Neural cell (in vitro differentiated cells): ENCODE results near the gene TRIO. TPM values are rescaled to one million over a fixed set of nuclear protein-coding genes. Genes with fewer than 3 reads are reported as not detected.

Experiments used
- H2AFZ ChIP-seq: fragments of 200-600, 300-800 bp; sonication (generic), shearing (Covaris generic); 2 replicates; pipeline ENCODE4 v1.6.0; 2014; ENCODE audit warnings: low read depth, mild to moderate bottlenecking, antibody characterized with exemption, low read length, moderate library complexity
- H3F3A ChIP-seq: fragments of 200-600 bp; shearing (Covaris generic); 2 replicates; pipeline ENCODE4 v1.6.1; 2016; ENCODE audit warnings: mild to moderate bottlenecking, moderate library complexity, mixed read lengths, antibody characterized with exemption, low read length; ENCODE audit not compliant: insufficient read depth, poor library complexity, severe bottlenecking
- H3K27ac ChIP-seq: fragments of 200-600, 300-800 bp; sonication (generic), shearing (Covaris generic); 2 replicates; pipeline ENCODE4 v1.5.1; 2014; ENCODE audit warnings: mild to moderate bottlenecking, low read length, moderate library complexity
- H3K27me3 ChIP-seq: fragments of 300-800, 200-600 bp; sonication (generic), shearing (Covaris generic); 2 replicates; pipeline ENCODE4 v1.6.0; 2014; ENCODE audit warnings: mild to moderate bottlenecking, low read depth, low read length, moderate library complexity; ENCODE audit not compliant: insufficient read depth
- H3K36me3 ChIP-seq: fragments of 300-800, 200-600 bp; sonication (generic), shearing (Covaris generic); 2 replicates; pipeline ENCODE4 v1.5.1; 2014; ENCODE audit warnings: mild to moderate bottlenecking, antibody characterized with exemption, low read length, moderate library complexity; ENCODE audit not compliant: insufficient read depth
- H3K4me2 ChIP-seq: fragments of 300-800, 200-600 bp; sonication (generic), shearing (Covaris generic); 2 replicates; pipeline ENCODE4 v1.6.0; 2014; ENCODE audit warnings: mild to moderate bottlenecking, low read length
- H3K4me3 ChIP-seq: fragments of 300-800, 200-600 bp; sonication (generic), shearing (Covaris generic); 2 replicates; pipeline ENCODE4 v1.5.1; 2014; ENCODE audit warnings: mild to moderate bottlenecking, low read length, moderate library complexity
- H3K79me2 ChIP-seq: fragments of 200-600 bp; shearing (Covaris generic); replicated peaks from 2 replicates; pipeline ENCODE4 v1.6.0; 2014; ENCODE audit warnings: mild to moderate bottlenecking, low read length, moderate library complexity; ENCODE audit not compliant: insufficient read depth
- H3K9ac ChIP-seq: fragments of 300-800, 200-600 bp; sonication (generic), shearing (Covaris generic); 2 replicates; pipeline ENCODE4 v1.6.1; 2016; ENCODE audit warnings: mild to moderate bottlenecking, low read length, mixed read lengths
- H3K9me2 ChIP-seq: fragments of 200-600 bp; shearing (Covaris generic); 2 replicates; pipeline ENCODE4 v1.6.1; 2016; ENCODE audit warnings: mild to moderate bottlenecking, low read length, mixed read lengths; ENCODE audit not compliant: insufficient read depth
- H3K9me3 ChIP-seq: fragments of 200-600, 300-800 bp; sonication (generic), shearing (Covaris generic); 2 replicates; pipeline ENCODE4 v1.6.1; 2016; ENCODE audit warnings: mild to moderate bottlenecking, mixed run types, low read length, moderate library complexity, mixed read lengths
- H4K20me1 ChIP-seq: fragments of 200-600 bp; shearing (Covaris generic); 2 replicates; pipeline ENCODE4 v1.6.1; 2016; ENCODE audit warnings: mild to moderate bottlenecking, mixed run types; ENCODE audit not compliant: insufficient read depth
- EP300 ChIP-seq: fragments of 450-650 bp; conservative IDR thresholded peaks from 2 replicates; pipeline ENCODE4 v1.6.1; 2014; ENCODE audit warnings: antibody characterized with exemption, mild to moderate bottlenecking, moderate library complexity; ENCODE audit not compliant: poor library complexity, severe bottlenecking
- EZH2 ChIP-seq: fragments of 200-600, 300-800 bp; shearing (Covaris generic), sonication (generic); IDR thresholded peaks from 2 replicates; pipeline ENCODE4 v1.6.1; 2014; ENCODE audit warnings: antibody characterized with exemption, low read length, borderline replicate concordance, mild to moderate bottlenecking; ENCODE audit not compliant: insufficient read depth, poor library complexity, severe bottlenecking
- MXI1 ChIP-seq: fragments of 450-650 bp; conservative IDR thresholded peaks from 2 replicates; pipeline ENCODE4 v1.6.1; 2014; ENCODE audit warnings: antibody characterized with exemption, mild to moderate bottlenecking; ENCODE audit not compliant: poor library complexity, severe bottlenecking
- POLR2AphosphoS5 ChIP-seq: IDR thresholded peaks from 2 replicates; pipeline ENCODE4 v1.6.1; 2012
- RAD21 ChIP-seq: fragments of 450-650 bp; conservative IDR thresholded peaks from 2 replicates; pipeline ENCODE4 v1.6.1; 2014; ENCODE audit warnings: antibody characterized with exemption, mild to moderate bottlenecking, moderate library complexity
- SMC3 ChIP-seq: fragments of 450-650 bp; conservative IDR thresholded peaks from 2 replicates; pipeline ENCODE4 v1.6.1; 2014; ENCODE audit warnings: antibody characterized with exemption, mild to moderate bottlenecking, moderate library complexity; ENCODE audit not compliant: poor library complexity
- TAF1 ChIP-seq: IDR thresholded peaks from 2 replicates; pipeline ENCODE4 v1.6.1; 2012; ENCODE audit warnings: low read depth
- polyA plus RNA-seq: library from polyadenylated mRNA; depleted of rRNA; stranded (reverse); fragments of >200 nt; gene quantifications from 2 replicates; pipeline ENCODE4 v1.2.3, GENCODE V29; 2014
- TF ChIP-seq, protein P1 (sequence below): IDR thresholded peaks from 2 replicates; pipeline ENCODE4 v1.6.1; 2012; ENCODE audit warnings: borderline replicate concordance
- TF ChIP-seq, protein P2 (sequence below): fragments of 450-650 bp; IDR thresholded peaks from 2 replicates; pipeline ENCODE4 v1.5.1; 2014; ENCODE audit warnings: antibody characterized with exemption, mild to moderate bottlenecking, moderate library complexity; ENCODE audit not compliant: poor library complexity, severe bottlenecking

Gene TRIO
- polyA plus RNA-seq, 1 donor from 2014 or later = 168 TPM

DNA sequence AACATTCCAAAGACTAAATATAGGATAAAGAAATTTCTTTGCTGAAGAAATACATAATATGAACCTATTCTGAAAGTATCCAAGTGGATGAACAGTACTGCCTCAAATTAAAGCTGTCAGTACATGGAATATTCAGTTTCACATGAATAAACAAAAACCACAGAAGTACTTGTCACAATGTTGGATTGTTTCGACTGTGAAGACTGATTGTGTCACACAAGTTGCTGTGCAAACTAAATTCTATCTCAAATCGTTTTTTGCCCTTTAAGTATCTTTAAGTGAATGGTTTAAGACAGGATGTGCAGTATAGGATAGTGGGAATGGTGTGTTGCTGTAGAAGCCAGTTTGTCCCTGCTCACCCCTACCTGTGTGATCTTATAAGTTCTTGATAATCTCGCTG lies 301.0 kb downstream of the TRIO start:
- Histone ChIP-seq H3K4me2 (no peak overlapping the region), H3K36me3 (no peaks in the 10 kb centered on the region), H3K9me3 (no peaks in the 10 kb centered on the region), H2AFZ (no peak overlapping the region), H3K9ac (peak overlapping the region; percentile 2), H3K9me2 (no peaks in the 10 kb centered on the region), H3F3A (peaks cover 16% of the 10 kb centered on the region), H3K79me2 (peaks cover 12% of the 10 kb centered on the region), H3K27ac (peak overlapping the region; percentile 5), H4K20me1 (no peaks in the 10 kb centered on the region), H3K27me3 (no peaks in the 10 kb centered on the region), H3K4me3 (no peak overlapping the region)
- TF ChIP-seq TAF1 (no peak), RAD21 (no peak), MXI1 (no peak)
- TF ChIP-seq, protein P1, sequence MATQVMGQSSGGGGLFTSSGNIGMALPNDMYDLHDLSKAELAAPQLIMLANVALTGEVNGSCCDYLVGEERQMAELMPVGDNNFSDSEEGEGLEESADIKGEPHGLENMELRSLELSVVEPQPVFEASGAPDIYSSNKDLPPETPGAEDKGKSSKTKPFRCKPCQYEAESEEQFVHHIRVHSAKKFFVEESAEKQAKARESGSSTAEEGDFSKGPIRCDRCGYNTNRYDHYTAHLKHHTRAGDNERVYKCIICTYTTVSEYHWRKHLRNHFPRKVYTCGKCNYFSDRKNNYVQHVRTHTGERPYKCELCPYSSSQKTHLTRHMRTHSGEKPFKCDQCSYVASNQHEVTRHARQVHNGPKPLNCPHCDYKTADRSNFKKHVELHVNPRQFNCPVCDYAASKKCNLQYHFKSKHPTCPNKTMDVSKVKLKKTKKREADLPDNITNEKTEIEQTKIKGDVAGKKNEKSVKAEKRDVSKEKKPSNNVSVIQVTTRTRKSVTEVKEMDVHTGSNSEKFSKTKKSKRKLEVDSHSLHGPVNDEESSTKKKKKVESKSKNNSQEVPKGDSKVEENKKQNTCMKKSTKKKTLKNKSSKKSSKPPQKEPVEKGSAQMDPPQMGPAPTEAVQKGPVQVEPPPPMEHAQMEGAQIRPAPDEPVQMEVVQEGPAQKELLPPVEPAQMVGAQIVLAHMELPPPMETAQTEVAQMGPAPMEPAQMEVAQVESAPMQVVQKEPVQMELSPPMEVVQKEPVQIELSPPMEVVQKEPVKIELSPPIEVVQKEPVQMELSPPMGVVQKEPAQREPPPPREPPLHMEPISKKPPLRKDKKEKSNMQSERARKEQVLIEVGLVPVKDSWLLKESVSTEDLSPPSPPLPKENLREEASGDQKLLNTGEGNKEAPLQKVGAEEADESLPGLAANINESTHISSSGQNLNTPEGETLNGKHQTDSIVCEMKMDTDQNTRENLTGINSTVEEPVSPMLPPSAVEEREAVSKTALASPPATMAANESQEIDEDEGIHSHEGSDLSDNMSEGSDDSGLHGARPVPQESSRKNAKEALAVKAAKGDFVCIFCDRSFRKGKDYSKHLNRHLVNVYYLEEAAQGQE = no peak

DNA sequence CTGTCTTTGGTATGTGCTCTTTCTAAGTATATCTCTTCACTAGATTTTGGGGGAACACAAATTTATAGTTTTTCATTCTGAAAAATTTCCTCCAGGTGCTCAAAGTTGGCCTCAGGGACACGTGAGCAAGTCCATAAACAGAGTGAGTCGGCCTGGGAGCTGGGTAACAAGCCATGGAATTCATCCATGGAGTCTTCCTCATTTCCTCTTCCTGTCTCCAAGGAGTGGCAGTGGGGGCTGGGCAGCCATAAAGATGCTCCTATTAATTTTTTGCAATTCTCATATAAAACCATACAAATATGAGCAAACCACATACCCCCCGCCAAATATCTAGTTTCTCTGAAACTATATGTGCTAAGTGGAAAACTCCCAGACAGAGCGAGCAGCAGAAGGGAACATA lies 301.9 kb downstream of the TRIO start:
- Histone ChIP-seq H3K9me2 (no peaks in the 10 kb centered on the region), H3K27me3 (no peaks in the 10 kb centered on the region), H3K9ac (peak overlapping the region; percentile 75), H3K79me2 (peaks cover 12% of the 10 kb centered on the region), H3K36me3 (no peaks in the 10 kb centered on the region), H2AFZ (no peak overlapping the region), H3K4me3 (peak overlapping the region; percentile 55), H4K20me1 (no peaks in the 10 kb centered on the region), H3K4me2 (peak overlapping the region; percentile 17), H3K9me3 (no peaks in the 10 kb centered on the region), H3F3A (peaks cover 16% of the 10 kb centered on the region), H3K27ac (peak overlapping the region; percentile 95)
- TF ChIP-seq EP300 = no peak
- TF ChIP-seq RAD21 = no peak
- no peak for TF ChIP-seq TAF1

DNA sequence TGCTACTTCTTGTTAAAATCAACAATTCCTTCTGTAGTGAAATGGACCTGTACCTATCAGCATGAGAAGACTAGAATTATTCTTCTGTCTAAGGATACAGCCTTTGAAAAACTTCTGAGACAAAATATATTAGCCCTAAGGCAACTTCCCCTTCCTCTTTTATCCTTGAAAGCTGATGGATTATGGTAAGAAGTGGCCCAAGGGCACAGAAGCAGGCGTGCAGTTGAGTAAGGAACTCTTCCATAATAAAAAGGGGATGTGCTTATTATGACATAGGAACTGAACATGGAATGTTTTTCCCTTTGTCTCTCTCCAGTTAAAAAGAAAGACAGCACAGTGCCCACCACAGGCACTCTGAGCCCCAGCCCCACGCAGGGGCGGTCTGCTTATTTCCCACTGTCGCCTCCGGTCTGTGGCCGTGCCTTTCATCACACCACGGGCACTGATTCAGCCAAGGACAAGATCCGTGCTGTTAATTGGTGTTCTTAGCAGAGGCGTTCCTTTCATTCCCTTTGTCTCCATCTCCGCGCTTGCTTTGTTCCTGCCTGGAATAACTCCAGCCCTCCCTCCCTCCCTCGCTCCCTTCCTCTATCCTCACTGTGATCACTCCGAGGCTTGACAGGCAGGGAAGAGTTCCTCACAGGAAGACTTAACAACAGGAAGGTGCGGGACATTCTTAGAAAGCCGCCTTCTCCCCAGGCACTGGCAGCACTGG lies 302.6 kb downstream of the TRIO start:
- no peaks in the 10 kb centered on the region for H3K36me3 ChIP-seq
- no peaks in the 10 kb centered on the region for H3K27me3 ChIP-seq
- H3K9me3 ChIP-seq = no peaks in the 10 kb centered on the region
- peak overlapping the region; percentile 17 for H3K4me2 ChIP-seq
- H3K4me3 ChIP-seq = peak overlapping the region; percentile 55
- H3K9ac ChIP-seq = peak overlapping the region; percentile 75
- H3K9me2 ChIP-seq = no peaks in the 10 kb centered on the region
- H3K79me2 ChIP-seq = peaks cover 12% of the 10 kb centered on the region
- no peaks in the 10 kb centered on the region for H4K20me1 ChIP-seq
- H2AFZ ChIP-seq = peak overlapping the region; percentile 70
- peaks cover 16% of the 10 kb centered on the region for H3F3A ChIP-seq
- TF ChIP-seq, protein P1 = peak; percentile 100
- TF ChIP-seq POLR2AphosphoS5 (peak; percentile 82), SMC3 (no peak), MXI1 (peak; percentile 38), RAD21 (peak; percentile 11), EZH2 (no peak), EP300 (peak; percentile 62), TAF1 (peak; percentile 71)
- TF ChIP-seq, protein P2, sequence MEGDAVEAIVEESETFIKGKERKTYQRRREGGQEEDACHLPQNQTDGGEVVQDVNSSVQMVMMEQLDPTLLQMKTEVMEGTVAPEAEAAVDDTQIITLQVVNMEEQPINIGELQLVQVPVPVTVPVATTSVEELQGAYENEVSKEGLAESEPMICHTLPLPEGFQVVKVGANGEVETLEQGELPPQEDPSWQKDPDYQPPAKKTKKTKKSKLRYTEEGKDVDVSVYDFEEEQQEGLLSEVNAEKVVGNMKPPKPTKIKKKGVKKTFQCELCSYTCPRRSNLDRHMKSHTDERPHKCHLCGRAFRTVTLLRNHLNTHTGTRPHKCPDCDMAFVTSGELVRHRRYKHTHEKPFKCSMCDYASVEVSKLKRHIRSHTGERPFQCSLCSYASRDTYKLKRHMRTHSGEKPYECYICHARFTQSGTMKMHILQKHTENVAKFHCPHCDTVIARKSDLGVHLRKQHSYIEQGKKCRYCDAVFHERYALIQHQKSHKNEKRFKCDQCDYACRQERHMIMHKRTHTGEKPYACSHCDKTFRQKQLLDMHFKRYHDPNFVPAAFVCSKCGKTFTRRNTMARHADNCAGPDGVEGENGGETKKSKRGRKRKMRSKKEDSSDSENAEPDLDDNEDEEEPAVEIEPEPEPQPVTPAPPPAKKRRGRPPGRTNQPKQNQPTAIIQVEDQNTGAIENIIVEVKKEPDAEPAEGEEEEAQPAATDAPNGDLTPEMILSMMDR = no peak
- peak overlapping the region; percentile 95 for H3K27ac ChIP-seq
